PC-3 (cell line): ENCODE data around the gene MAD1L1. TPM values are rescaled to one million over a fixed set of nuclear protein-coding genes. Genes with fewer than 3 reads are reported as not detected.

Experiments
- ATAC-seq: fragments of 200-7000 bp; cut with Tn5 transposase; 2 replicates; pipeline ENCODE4 v1.9.1; 2020; ENCODE audit warnings: mild to moderate bottlenecking, moderate library complexity
- BruUV-seq: library from RNA; stranded (reverse); fragments of 400-500 nt; replicated peaks from 2 replicates; lab custom pipeline; 2021; lab: Mats Ljungman, UMichigan
- CTCF ChIA-PET: fragments of 300-600 bp; sonication (Branson Sonifier 250); formaldehyde crosslinking; loops from one replicate; lab custom pipeline; 2022; ENCODE audit warnings: antibody characterized with exemption; lab: Charles Lee
- POLR2A ChIA-PET: fragments of 300-600 bp; sonication (Branson Sonifier 250); formaldehyde crosslinking; loops from one replicate; lab custom pipeline; 2022; ENCODE audit warnings: antibody characterized with exemption; ENCODE audit not compliant: unreplicated experiment; lab: Charles Lee
- DNase-seq: peaks from one replicate; pipeline ENCODE4 v3.0.0-alpha.2; 2015
- H2AFZ ChIP-seq: fragments of 300-600 bp; sonication (generic); 2 replicates; pipeline ENCODE4 v1.6.0; 2016; ENCODE audit warnings: antibody characterized with exemption, low read length
- H3F3A ChIP-seq: fragments of 300-600 bp; sonication (generic); one replicate; pipeline ENCODE4 v1.6.0; 2017; ENCODE audit warnings: antibody characterized with exemption, low read length, control low read depth, mild to moderate bottlenecking; ENCODE audit not compliant: unreplicated experiment
- H3K27ac ChIP-seq: fragments of 300-600 bp; sonication (generic); 2 replicates; pipeline ENCODE4 v1.5.1; 2016; ENCODE audit warnings: mild to moderate bottlenecking, low read length
- H3K27me3 ChIP-seq: fragments of 300-600 bp; sonication (generic); 2 replicates; pipeline ENCODE4 v1.6.1; 2016; ENCODE audit warnings: low read length, mixed read lengths
- H3K36me3 ChIP-seq: fragments of 300-600 bp; sonication (generic); 2 replicates; pipeline ENCODE4 v1.6.1; 2016; ENCODE audit warnings: low read depth, mixed run types, low read length, mixed read lengths
- H3K4me1 ChIP-seq: fragments of 300-600 bp; sonication (generic); 2 replicates; pipeline ENCODE4 v1.5.1; 2016; ENCODE audit warnings: low read length; ENCODE audit not compliant: insufficient read depth
- H3K4me2 ChIP-seq: fragments of 300-600 bp; sonication (generic); 2 replicates; pipeline ENCODE4 v1.6.0; 2016; ENCODE audit warnings: low read length
- H3K4me3 ChIP-seq: fragments of 300-600 bp; sonication (generic); 2 replicates; pipeline ENCODE4 v1.5.1; 2016; ENCODE audit warnings: mild to moderate bottlenecking, low read length, mixed read lengths
- H3K79me2 ChIP-seq: fragments of 300-600 bp; sonication (generic); 2 replicates; pipeline ENCODE4 v1.6.1; 2017; ENCODE audit warnings: low read length, mixed read lengths
- H3K9ac ChIP-seq: fragments of 300-600 bp; sonication (generic); 2 replicates; pipeline ENCODE4 v1.6.0; 2016; ENCODE audit warnings: mild to moderate bottlenecking, low read length
- H3K9me2 ChIP-seq: fragments of 300-600 bp; sonication (generic); replicated peaks from 2 replicates; pipeline ENCODE4 v1.6.1; 2016; ENCODE audit warnings: mixed run types, low read length, mixed read lengths
- H3K9me3 ChIP-seq: fragments of 300-600 bp; sonication (generic); 2 replicates; pipeline ENCODE4 v1.6.1; 2016; ENCODE audit warnings: low read length, mixed read lengths
- H4K20me1 ChIP-seq: fragments of 300-600 bp; sonication (generic); 2 replicates; pipeline ENCODE4 v1.6.1; 2016; ENCODE audit warnings: low read length, mixed read lengths
- CTCF ChIP-seq: fragments of 300-600 bp; sonication (generic); conservative IDR thresholded peaks from 2 replicates; pipeline ENCODE4 v1.5.1; 2017; ENCODE audit warnings: antibody characterized with exemption, low read depth, mild to moderate bottlenecking, low read length
- EZH2 ChIP-seq: fragments of 300-600 bp; sonication (generic); IDR thresholded peaks from one replicate; pipeline ENCODE4 v1.6.1; 2017; ENCODE audit warnings: antibody characterized with exemption, mild to moderate bottlenecking, low read length; ENCODE audit not compliant: unreplicated experiment
- EZH2phosphoT487 ChIP-seq: fragments of 300-600 bp; sonication (generic); IDR thresholded peaks from 2 replicates; pipeline ENCODE4 v1.6.1; 2018; ENCODE audit warnings: mild to moderate bottlenecking, antibody characterized with exemption, low read length, borderline replicate concordance
- intact Hi-C: fragments of 100-400 bp; cut with micrococcal nuclease; formaldehyde crosslinking; loops from 2 replicates; pipeline ENCODE4 v1.9.0; 2023
- total RNA-seq: library from RNA; depleted of rRNA; stranded (reverse); fragments of >200 nt; gene quantifications from 2 replicates; pipeline ENCODE4 v1.2.3, GENCODE V29; 2014

Gene MAD1L1
- total RNA-seq, 1 experiment from 2014 or later: 88.4 TPM

- ATAC-seq: no peak
- Histone ChIP-seq H4K20me1 (no peaks in the 10 kb centered on the region), H2AFZ (no peak overlapping the region), H3K27ac (no peak overlapping the region), H3K4me2 (no peak overlapping the region), H3K9me3 (peaks cover 5% of the 10 kb centered on the region; the same call in 1 of the 2 replicates), H3K79me2 (no peaks in the 10 kb centered on the region), H3F3A (no peaks in the 10 kb centered on the region), H3K4me3 (no peak overlapping the region), H3K9ac (no peak overlapping the region), H3K9me2 (no peaks in the 10 kb centered on the region), H3K36me3 (peaks cover 7% of the 10 kb centered on the region), H3K27me3 (no peaks in the 10 kb centered on the region), H3K4me1 (no peaks in the 10 kb centered on the region)
- ChIA-PET POLR2A (no interaction called here), CTCF (no interaction called here)
- no TSS peak for BruUV-seq
- intact Hi-C loops: no loop called here
- no peak for TF ChIP-seq EZH2
- no peak for TF ChIP-seq EZH2phosphoT487
- no peak for TF ChIP-seq CTCF
- DNase-seq: no peak
Observed at GRCh38 chr7:2024567-2024918, 208.2 kb downstream of the MAD1L1 start.

GRCh38 chr7:2023877-2024566, 208.7 kb downstream of the MAD1L1 start:
- Histone ChIP-seq H3K9ac (no peak overlapping the region), H3K4me1 (0 out of 2 replicates have a peak, but pooled peaks cover 2% of the 10 kb centered on the region), H3K4me3 (no peak overlapping the region), H2AFZ (no peak overlapping the region), H3K4me2 (no peak overlapping the region), H3K36me3 (peaks cover 7% of the 10 kb centered on the region), H3K27me3 (no peaks in the 10 kb centered on the region), H4K20me1 (no peaks in the 10 kb centered on the region), H3K9me3 (peaks cover 5% of the 10 kb centered on the region; the same call in 1 of the 2 replicates), H3K27ac (no peak overlapping the region), H3K9me2 (no peaks in the 10 kb centered on the region), H3F3A (no peaks in the 10 kb centered on the region), H3K79me2 (no peaks in the 10 kb centered on the region)
- intact Hi-C loops: no loop called here
- no TSS peak for BruUV-seq
- TF ChIP-seq EZH2phosphoT487: no peak
- TF ChIP-seq CTCF: no peak
- TF ChIP-seq EZH2: no peak
- DNase-seq (no peak), ATAC-seq (no peak)
- POLR2A ChIA-PET: no interaction called here
- CTCF ChIA-PET: interaction anchor here (0.7 kb wide), 1 partner anchor 40 kb away, joined by 3 read pairs; no protein-coding TSS in a partner anchor

- ChIA-PET POLR2A (no interaction called here), CTCF (no interaction called here)
- ATAC-seq: no peak
- H3K9me3 ChIP-seq: peaks cover 5% of the 10 kb centered on the region; the same call in 1 of the 2 replicates
- no peaks in the 10 kb centered on the region for H3F3A ChIP-seq
- no peak overlapping the region for H3K4me2 ChIP-seq
- no peaks in the 10 kb centered on the region for H3K27me3 ChIP-seq
- H3K9ac ChIP-seq: no peak overlapping the region
- no peaks in the 10 kb centered on the region for H3K79me2 ChIP-seq
- TF ChIP-seq EZH2 (no peak), CTCF (no peak), EZH2phosphoT487 (no peak)
- DNase-seq: no peak
- 0 out of 2 replicates have a peak, but pooled peaks cover 4% of the 10 kb centered on the region for H3K4me1 ChIP-seq
- H3K36me3 ChIP-seq: peaks cover 7% of the 10 kb centered on the region
- no TSS peak for BruUV-seq
- no peaks in the 10 kb centered on the region for H4K20me1 ChIP-seq
- no peaks in the 10 kb centered on the region for H3K9me2 ChIP-seq
- H3K27ac ChIP-seq: no peak overlapping the region
- no peak overlapping the region for H2AFZ ChIP-seq
- intact Hi-C loops: no loop called here
- no peak overlapping the region for H3K4me3 ChIP-seq
Observed at GRCh38 chr7:2022737-2023250, 210.0 kb downstream of the MAD1L1 start.
